IPS DF 4.7 (cell line): ENCODE data around the gene TFIP11.

Experiments used
- DNase-seq: peaks from one replicate; pipeline ENCODE4 v3.0.0-alpha.2; 2013; ENCODE audit warnings: low spot score; ENCODE audit errors: extremely low read depth

The TFIP11 gene

DNA sequence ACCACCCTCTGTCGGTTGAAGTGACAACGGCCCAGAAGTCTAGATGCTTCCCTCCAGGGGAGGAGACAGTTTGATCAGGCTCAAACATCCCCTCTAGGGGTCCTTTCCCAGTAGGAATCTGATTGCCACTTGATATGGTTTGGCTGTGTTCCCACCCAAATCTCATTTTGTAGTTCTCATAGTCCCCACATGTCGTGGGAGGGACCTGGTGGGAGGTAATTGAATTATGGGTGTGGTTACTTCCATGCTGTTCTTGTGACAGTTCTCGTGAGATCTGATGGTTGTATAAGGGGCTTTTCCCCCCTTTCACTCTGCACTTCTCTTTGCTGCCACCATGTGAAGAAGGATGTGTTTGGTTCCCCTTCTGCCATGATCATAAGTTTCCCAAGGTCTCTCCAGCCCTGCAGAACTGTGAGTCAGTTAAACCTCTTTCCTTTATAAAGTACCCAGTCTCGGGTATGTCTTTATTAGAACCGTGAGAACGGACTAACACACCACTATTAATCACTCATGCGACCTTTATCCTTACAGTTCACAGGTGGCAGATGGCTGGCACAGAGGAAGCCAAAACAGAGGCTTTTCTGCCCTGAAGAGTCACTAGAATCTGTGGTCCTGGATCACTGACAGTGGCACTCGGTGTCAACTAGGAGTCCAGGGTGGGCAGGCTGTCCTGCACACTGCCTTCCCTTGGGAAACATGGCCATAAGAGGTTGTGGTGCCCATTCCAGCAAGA is 61.7 kb downstream of the TFIP11 start:
- no peak for DNase-seq

DNA sequence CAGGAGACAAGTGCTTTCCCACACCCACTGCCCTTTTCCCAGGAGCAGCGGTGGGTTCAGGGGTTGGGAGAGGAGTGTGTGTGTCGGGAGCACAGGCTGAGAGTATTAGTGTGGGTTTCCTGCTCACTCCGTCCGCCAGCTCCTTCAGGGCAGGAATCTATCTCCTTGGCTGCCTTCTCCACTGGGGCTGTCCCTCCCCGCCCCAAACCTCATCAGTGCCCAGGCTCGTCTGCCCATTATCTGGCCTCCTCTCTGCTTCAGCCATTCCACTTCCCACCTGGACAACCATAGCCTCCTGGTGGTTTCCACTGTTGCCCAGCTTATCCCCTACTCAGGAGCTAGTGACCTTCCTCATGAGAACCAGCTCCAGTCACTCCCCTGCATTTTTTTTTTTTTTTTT is 63.3 kb downstream of the TFIP11 start:
- no peak for DNase-seq

DNA sequence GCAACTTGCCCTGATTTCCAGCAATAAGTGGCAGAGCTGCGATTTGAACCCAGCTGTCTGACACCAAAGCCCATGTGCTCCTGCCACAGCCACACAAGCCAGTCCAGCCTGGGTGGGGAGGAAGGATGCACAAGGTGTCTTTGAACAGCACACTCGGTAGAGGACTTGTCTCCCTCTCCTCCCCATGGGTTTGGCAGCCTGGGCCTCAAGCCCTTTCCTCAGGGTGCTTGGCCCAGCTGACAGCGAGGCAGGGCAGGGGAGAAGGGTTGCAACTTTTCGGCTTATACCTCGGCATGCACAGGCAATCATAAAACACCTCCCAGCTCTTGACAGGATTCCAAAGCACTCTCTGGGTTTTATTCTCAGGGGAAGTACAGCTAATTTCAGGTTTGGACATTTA is 63.9 kb downstream of the TFIP11 start:
- DNase-seq = no peak

DNA sequence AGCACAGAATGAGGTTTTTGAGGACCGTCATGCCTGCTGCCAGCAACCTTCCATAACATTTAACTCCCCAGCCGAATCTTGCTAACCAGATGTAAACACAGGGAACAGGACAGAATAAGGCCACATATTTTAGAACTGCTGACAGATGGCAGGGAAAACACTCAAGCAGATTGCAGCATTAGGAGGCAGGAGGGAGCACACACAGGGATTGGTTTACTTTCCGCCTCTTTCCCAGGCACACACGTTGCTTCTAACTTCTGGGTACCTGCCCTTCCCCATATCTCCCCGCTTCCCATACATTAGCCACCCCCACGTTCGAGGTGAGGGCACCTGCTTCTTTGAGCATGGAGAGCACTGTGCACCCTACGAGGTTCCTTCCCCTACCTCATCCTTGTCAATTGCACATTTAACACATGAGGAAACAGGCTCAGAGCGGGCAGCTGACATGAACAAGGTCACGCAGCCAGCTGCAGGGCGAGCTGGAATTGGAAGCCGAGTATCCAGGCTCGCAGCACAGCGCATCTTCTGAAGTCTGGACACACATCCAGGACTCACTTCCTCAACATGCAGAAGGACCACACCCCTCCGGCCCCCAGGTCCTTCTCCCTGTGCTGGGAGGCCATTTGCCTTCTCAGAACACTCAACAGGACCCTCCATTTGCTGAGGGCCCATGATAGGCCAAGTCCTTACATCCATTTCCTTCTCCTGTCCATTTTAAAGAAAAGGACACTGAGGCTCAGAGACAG is 64.5 kb downstream of the TFIP11 start:
- no peak for DNase-seq

DNA sequence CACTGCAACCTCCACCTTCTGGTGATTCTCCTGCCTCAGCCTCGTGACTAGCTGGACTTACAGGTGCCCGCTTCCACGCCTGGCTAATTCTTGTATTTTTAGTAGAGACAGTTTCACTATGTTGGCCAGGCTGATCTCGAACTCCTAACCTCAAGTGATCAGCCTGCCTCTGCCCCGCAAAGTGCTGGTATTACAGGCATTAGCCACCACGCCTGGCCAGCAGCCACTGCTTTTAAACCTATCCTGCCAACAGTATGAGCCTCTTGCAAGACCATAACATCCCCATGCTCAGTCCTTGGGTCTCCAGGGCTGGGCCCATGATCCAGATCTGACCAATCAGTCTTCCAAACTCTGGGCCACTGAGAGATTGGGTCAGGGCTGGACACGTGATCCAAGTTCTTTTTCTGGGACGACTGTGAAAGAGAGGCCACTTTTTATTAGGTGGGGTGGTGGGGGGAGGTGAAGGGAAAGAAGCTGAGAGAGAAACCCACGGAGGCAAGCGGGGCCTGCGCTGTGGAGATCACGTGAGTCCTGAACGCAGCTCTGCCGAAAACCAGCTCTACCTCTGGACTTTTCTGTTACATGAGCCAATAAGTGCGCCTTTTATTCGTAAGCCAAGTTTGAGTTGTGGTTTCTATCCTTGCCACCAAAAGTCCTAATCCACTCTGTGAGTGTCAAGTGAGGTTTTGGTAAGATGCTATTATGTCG is 65.3 kb downstream of the TFIP11 start:
- no peak for DNase-seq

DNA sequence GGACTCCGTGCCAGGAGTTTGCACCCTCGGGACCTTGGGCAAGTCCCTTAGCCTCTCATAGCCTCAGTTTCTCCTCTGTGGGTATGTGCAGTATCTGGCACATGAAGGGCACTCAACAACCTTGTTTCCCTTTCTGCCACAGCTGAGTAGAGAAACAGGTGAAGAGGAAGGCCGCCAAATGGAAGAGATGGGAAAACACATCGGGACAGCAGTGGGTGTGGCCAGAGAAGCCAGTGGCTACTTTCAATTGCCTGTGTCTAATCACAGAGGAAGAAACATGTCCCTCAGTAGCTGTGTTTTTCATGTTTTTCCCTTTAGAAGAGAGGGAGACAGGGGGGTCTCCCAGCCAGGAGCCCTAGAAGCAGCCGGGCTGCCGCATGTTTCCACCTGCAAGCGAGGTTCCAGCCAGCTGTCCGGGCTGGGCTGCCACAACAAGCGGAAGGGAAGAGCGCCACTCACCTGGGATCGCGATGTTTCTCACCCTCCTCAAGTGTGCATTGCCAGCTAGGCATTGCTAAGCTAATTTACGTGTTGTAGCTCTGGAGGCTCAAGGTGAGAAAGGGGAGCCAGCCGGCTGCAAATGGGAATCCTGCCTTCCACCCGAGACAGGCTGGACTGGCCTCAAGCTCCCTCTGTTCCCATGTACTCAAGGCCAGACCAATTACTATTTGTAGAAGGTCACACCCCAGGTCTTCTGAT is 66.5 kb downstream of the TFIP11 start:
- DNase-seq = no peak

DNA sequence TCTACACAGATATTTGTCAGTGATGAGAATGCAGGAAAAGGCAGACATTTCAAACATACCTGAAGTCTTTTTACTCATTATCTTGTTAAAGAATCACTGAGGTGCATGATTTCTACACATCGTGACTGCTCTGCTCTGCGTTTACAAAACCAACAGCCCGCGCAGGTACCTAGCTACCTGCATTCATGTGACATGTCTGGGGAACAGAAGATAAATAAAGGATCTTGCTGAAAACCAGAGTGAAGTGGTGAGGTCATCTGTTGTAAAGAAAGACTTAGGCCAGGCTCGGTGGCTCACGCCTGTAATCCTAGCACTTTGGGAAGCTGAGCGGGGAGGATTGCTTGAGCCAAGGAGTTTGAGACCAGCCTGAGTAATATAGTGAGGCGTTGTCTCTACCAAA is 67.5 kb downstream of the TFIP11 start:
- no peak for DNase-seq

DNA sequence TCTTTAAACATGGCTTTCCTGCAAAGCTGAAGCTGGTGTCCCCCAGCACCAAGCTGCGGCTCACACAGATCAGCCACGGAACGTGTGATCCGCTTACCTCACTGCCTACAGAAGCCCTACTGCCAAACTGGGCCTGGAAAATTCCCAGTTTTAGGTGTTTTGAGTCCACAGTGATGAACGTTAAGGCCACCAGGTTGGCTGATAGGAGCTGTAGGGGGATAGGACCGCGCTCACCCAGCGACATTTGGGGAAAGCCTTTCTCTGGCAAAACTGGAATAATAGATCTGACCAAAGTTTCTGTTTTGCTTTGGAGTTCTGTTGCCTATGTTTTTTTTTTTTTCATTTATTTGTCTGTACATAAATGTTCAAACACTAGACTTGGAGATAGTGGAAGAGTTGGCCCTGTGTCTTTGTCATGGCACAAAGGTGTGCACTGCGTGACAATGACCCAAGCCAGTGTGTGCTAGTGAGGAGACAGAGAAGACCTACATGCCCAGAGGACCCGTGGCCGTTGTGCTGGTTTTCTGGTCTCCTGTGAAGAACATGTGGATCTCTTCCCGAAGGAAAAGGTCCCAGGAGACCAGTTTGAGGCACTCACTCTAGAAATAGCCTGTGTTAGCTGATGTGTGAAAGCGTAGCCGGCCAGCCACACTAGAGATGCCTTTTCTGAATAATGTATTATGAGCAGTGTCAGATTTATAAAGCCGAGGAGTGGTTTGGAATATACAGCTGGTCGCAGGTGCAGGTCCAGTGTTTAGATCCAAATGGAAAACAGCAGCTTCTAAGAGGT is 68.2 kb downstream of the TFIP11 start:
- no peak for DNase-seq

DNA sequence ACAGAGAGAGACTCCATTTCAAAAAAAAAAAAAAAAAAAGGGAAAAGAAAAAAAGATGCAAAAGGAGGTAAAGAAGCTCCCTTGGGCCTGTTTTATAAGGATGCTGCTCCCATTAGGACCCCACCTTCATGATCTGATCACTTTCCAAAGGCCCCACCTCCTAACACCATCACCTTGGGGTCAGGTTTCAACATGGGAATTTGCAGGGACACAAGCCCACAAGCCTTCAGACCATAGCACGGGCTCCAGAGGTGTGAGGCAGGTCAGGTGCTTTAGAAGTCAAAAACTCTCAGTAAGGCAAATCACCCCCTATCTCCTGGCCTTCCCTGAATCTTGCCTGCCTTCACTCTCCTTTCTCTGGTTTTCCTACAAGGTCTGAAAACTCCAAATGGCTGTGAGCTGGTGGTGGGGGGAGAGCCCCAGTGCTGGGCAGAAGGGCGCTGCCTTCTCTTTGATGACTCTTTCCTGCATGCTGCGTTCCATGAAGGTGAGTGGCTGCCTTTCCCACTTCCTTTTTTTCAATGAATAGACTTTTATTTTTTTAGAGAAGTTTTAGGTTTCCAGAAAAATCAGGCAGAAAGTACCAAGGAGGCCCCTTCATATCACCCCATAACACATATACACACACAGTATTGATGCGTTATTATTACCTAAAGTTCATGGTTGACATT is 70.1 kb downstream of the TFIP11 start:
- DNase-seq = no peak
